GM12875 (cell line): Measurements from ENCODE around the gene TNFSF4.

ENCODE experiments used
- H3K4me3 ChIP-seq: one replicate; pipeline ENCODE4 v1.5.1; 2011; ENCODE audit warnings: low read depth, low read length, control low read depth
- TF ChIP-seq, protein P1 (sequence below): IDR thresholded peaks from 2 replicates; pipeline ENCODE4 v1.5.1; 2011; ENCODE audit warnings: low read depth, mild to moderate bottlenecking, control low read depth, inconsistent platforms, low read length, moderate library complexity, borderline replicate concordance; ENCODE audit not compliant: insufficient read depth

TNFSF4 gene

DNA sequence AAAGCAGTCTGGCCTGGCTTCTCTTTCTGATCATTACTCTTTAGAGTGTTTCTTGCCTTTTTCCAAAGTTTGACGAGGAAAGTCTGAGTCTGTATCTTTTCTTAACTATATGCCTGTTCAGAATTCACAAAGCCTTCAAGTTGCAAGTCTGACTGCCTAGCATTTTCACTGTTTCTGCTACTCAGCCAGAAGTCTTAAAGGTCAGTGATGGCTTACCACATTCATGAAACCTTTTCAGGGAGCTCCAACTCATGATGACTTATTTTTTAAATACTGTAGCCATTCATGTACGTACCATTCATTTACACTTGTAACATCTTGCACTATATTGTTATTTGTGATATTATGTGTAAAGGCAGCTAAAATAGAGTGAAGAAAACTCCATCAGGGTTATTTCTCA is 58.2 kb downstream of the TNFSF4 start:
- TF ChIP-seq, protein P1, sequence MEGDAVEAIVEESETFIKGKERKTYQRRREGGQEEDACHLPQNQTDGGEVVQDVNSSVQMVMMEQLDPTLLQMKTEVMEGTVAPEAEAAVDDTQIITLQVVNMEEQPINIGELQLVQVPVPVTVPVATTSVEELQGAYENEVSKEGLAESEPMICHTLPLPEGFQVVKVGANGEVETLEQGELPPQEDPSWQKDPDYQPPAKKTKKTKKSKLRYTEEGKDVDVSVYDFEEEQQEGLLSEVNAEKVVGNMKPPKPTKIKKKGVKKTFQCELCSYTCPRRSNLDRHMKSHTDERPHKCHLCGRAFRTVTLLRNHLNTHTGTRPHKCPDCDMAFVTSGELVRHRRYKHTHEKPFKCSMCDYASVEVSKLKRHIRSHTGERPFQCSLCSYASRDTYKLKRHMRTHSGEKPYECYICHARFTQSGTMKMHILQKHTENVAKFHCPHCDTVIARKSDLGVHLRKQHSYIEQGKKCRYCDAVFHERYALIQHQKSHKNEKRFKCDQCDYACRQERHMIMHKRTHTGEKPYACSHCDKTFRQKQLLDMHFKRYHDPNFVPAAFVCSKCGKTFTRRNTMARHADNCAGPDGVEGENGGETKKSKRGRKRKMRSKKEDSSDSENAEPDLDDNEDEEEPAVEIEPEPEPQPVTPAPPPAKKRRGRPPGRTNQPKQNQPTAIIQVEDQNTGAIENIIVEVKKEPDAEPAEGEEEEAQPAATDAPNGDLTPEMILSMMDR: no peak

DNA sequence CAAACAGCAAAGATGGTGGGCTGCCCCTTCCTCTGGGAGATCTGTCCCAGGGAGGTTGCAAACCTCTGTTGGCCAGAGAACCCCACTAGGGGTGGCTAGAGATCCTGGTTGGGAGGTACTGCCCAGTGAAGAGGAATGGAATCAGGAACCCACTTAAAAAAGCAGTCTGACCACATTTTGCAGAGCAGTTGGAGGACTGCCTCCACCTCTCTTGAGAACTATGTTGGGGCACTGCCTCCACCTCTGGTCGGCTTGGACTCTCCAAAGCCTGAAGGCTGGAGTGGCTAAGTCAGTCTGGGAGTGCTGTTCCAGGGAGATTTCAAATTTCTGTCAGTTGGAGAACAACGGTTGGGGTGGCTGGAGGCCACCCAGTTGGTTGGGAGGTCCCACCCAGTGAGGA is 58.6 kb downstream of the TNFSF4 start:
- H3K4me3 ChIP-seq: no peak overlapping the region
- TF ChIP-seq, protein P1: no peak

More for the DNA sequence above, 58.2 kb downstream of the TNFSF4 start:
- H3K4me3 ChIP-seq: no peak overlapping the region

DNA sequence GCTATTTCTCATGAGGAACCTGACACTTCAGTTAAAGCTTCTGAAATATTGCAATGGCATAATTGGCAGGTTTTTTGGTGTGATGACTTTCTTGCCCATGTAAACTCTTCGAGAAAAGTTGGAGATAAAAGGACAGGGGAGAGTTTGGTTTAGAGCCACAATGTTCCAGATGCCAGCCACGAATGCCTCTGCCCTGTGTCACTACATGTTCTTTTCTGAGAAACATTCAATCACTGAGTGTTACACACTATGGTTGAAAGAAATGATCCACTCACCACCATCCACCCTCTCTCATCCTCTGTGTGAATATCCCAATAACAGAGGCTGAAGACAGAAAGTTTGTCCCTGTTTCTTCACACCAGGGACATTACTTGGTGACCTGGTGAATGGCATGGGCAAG is 66.4 kb downstream of the TNFSF4 start:
- no peak overlapping the region for H3K4me3 ChIP-seq
- TF ChIP-seq, protein P1: no peak

DNA sequence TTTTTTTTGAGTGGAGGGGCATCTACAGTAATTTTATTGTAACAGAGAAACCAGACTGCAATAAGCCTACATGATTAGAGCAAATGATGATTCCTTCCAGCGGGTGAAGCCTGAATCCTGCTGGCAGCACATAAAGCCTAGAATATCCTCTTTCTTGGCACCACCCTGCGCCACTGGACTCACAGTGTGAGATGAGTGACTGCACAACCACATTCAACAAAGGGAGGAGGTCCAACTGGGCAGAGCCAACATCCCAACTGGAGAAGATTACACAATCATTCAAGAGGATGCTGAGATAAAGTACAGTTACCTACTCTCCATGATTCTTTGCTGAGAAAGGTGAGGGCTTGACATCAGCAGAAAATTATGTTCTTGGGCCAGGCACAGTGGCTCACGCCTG is 67.4 kb downstream of the TNFSF4 start:
- TF ChIP-seq, protein P1: no peak
- no peak overlapping the region for H3K4me3 ChIP-seq

DNA sequence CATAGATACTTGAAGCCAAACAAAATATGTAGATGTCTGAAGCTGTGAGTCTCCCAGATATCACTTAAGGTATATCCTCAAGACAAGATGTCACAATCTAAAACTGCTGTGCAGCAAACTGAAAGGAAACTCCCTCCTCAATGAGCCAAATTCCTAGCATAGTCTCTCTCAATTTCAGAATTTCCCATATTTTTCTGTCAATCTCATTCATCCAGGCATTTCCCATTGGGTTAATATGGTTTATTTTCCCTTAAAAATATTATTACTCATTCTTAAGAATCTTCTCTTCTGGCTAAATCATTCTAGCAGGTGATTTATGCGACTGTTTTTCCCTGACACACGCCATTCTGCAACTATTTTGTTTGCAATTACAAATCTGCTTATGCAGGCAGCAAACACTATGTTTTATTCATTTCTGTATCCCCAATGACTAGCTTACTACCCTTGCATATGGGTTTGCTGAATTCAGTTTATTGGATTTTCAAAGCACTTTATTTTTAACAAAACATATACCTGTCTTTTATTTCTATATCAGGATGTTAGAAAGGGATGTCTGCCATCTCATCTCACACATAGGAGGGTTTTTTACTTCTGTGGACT is 69.9 kb downstream of the TNFSF4 start:
- TF ChIP-seq, protein P1: no peak

DNA sequence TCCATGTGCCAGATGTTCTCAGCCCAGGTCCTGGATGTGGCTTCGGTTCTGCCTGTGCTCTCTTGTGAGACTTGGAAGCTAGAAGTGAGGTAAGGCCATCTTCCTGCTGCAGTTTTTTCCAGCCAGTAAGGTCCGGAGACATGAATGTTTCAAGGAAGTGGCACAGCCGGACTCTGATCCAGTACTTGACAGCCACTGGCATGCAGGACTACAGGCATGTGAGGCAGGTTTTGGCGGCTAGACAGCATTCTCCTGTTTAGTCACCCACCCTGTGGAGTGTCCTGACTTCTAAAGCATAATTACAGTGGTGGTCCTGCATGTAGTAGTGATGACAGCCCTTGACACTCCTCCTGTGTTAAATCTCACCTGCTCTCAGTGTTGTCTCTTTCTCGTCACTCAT is 72.3 kb downstream of the TNFSF4 start:
- H3K4me3 ChIP-seq: no peak overlapping the region
- TF ChIP-seq, protein P1: no peak

More for the DNA sequence above, 69.9 kb downstream of the TNFSF4 start:
- no peak overlapping the region for H3K4me3 ChIP-seq

DNA sequence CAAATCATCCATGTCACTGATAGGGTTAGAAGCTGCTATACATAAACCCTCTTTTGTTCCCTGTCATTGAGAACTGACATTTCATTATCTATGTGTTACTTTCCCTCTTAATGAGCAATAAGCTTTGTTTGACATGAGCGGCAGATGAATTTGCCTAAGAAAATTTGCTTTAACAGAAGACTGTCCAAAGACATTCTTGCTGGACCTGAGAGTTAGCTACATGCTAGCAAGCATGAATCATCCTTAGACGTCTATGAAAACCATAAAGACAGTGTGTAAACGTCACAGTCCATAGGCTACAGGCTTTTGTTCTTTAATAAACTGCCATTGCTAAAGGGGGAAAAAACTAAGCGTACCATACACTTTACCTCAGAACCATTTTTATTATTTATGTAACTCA is 73.1 kb downstream of the TNFSF4 start:
- TF ChIP-seq, protein P1: no peak
- no peak overlapping the region for H3K4me3 ChIP-seq
